GM12874 (cell line): ENCODE results near the gene MPPED2.

Experiments used
- CTCF ChIP-seq: IDR thresholded peaks from 2 replicates; pipeline ENCODE4 v1.5.1; 2011; ENCODE audit warnings: low read depth, mild to moderate bottlenecking, control low read depth, low read length, moderate library complexity; ENCODE audit not compliant: insufficient read depth

MPPED2 gene

GRCh38 chr11:30360741-30361140 is 225.4 kb downstream of the MPPED2 start:
- no peak for TF ChIP-seq CTCF
